ENCODE measurements around the gene ATP11C. TPM values are rescaled to one million over a fixed set of nuclear protein-coding genes. Genes with fewer than 3 reads are reported as not detected.
A peak's percentile ranks its signal among the peaks of the same experiment; 100 is the strongest.

Gene ATP11C
- total RNA-seq, 1 experiment from 2014 or later: 38.6 TPM

DNA sequence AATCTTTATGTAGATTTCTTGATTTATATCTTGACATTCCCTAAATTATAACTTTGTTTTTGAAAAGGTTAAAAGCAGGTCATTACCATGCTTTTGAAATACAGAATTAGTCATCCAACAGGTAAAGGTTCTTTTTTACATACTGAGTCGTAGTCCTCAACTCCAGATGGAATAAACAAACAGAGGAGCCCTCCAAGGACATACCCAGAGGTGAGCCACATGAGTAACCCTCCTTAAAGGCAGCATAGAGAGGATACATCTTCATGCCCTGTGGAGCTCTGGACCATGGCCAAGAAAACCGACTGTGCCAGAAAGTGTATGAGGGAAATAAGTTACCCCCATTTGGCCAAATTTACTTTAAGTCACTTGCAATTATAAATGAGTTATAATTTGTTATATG is 129.6 kb downstream of the ATP11C start:
- DNase-seq (ENCODE audit: low spot score) (no peak), ATAC-seq (peak; percentile 41; the same call in 1 of the 2 replicates)
- Mint-ChIP-seq H3K9me3 (0 out of 2 replicates have a peak, but pooled peaks cover 3% of the 10 kb centered on the region), H3K36me3 (peaks cover 10% of the 10 kb centered on the region), H3K4me3 (no peak overlapping the region), H3K4me1 (peaks cover 3% of the 10 kb centered on the region), H3K27me3 (ENCODE audit: low read depth) (no peaks in the 10 kb centered on the region), H3K27ac (no peak overlapping the region)
- ChIA-PET POLR2A (no interaction called here), CTCF (no interaction called here)
- TF ChIP-seq, protein P1, sequence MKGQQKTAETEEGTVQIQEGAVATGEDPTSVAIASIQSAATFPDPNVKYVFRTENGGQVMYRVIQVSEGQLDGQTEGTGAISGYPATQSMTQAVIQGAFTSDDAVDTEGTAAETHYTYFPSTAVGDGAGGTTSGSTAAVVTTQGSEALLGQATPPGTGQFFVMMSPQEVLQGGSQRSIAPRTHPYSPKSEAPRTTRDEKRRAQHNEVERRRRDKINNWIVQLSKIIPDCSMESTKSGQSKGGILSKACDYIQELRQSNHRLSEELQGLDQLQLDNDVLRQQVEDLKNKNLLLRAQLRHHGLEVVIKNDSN (CRISPR knock-in tag; IDR thresholded peaks at IDR 0.05): no peak
- TF ChIP-seq, protein P2, sequence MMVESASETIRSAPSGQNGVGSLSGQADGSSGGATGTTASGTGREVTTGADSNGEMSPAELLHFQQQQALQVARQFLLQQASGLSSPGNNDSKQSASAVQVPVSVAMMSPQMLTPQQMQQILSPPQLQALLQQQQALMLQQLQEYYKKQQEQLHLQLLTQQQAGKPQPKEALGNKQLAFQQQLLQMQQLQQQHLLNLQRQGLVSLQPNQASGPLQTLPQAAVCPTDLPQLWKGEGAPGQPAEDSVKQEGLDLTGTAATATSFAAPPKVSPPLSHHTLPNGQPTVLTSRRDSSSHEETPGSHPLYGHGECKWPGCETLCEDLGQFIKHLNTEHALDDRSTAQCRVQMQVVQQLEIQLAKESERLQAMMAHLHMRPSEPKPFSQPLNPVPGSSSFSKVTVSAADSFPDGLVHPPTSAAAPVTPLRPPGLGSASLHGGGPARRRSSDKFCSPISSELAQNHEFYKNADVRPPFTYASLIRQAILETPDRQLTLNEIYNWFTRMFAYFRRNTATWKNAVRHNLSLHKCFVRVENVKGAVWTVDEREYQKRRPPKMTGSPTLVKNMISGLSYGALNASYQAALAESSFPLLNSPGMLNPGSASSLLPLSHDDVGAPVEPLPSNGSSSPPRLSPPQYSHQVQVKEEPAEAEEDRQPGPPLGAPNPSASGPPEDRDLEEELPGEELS (CRISPR knock-in tag; IDR thresholded peaks at IDR 0.05): no peak
- TF ChIP-seq JAZF1 (CRISPR knock-in tag; IDR thresholded peaks at IDR 0.05) (no peak), ZNF232 (CRISPR knock-in tag; IDR thresholded peaks at IDR 0.05) (no peak), ETV6 (CRISPR knock-in tag; IDR thresholded peaks at IDR 0.05) (no peak), NFE2L1 (CRISPR knock-in tag; IDR thresholded peaks at IDR 0.05) (no peak), ELF4 (CRISPR knock-in tag; IDR thresholded peaks at IDR 0.05; ENCODE audit: low read depth) (no peak), GTF2I (CRISPR knock-in tag; conservative IDR thresholded peaks at IDR 0.05) (no peak), CREM (CRISPR knock-in tag; IDR thresholded peaks at IDR 0.05) (no peak), OVOL2 (CRISPR knock-in tag; IDR thresholded peaks at IDR 0.05; ENCODE audit: borderline replicate concordance) (no peak), GABPB1 (CRISPR knock-in tag; IDR thresholded peaks at IDR 0.05) (no peak)
- TF ChIP-seq, protein P3, sequence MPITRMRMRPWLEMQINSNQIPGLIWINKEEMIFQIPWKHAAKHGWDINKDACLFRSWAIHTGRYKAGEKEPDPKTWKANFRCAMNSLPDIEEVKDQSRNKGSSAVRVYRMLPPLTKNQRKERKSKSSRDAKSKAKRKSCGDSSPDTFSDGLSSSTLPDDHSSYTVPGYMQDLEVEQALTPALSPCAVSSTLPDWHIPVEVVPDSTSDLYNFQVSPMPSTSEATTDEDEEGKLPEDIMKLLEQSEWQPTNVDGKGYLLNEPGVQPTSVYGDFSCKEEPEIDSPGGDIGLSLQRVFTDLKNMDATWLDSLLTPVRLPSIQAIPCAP (CRISPR knock-in tag; IDR thresholded peaks at IDR 0.05): no peak
- TF ChIP-seq, protein P4, sequence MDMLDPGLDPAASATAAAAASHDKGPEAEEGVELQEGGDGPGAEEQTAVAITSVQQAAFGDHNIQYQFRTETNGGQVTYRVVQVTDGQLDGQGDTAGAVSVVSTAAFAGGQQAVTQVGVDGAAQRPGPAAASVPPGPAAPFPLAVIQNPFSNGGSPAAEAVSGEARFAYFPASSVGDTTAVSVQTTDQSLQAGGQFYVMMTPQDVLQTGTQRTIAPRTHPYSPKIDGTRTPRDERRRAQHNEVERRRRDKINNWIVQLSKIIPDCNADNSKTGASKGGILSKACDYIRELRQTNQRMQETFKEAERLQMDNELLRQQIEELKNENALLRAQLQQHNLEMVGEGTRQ (CRISPR knock-in tag; IDR thresholded peaks at IDR 0.05): no peak
- TF ChIP-seq, protein P5, sequence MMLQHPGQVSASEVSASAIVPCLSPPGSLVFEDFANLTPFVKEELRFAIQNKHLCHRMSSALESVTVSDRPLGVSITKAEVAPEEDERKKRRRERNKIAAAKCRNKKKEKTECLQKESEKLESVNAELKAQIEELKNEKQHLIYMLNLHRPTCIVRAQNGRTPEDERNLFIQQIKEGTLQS (CRISPR knock-in tag; conservative IDR thresholded peaks at IDR 0.05): no peak
- TF ChIP-seq, protein P6, sequence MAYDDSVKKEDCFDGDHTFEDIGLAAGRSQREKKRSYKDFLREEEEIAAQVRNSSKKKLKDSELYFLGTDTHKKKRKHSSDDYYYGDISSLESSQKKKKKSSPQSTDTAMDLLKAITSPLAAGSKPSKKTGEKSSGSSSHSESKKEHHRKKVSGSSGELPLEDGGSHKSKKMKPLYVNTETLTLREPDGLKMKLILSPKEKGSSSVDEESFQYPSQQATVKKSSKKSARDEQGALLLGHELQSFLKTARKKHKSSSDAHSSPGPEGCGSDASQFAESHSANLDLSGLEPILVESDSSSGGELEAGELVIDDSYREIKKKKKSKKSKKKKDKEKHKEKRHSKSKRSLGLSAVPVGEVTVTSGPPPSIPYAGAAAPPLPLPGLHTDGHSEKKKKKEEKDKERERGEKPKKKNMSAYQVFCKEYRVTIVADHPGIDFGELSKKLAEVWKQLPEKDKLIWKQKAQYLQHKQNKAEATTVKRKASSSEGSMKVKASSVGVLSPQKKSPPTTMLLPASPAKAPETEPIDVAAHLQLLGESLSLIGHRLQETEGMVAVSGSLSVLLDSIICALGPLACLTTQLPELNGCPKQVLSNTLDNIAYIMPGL (CRISPR knock-in tag; IDR thresholded peaks at IDR 0.05): no peak
- TF ChIP-seq, protein P7, sequence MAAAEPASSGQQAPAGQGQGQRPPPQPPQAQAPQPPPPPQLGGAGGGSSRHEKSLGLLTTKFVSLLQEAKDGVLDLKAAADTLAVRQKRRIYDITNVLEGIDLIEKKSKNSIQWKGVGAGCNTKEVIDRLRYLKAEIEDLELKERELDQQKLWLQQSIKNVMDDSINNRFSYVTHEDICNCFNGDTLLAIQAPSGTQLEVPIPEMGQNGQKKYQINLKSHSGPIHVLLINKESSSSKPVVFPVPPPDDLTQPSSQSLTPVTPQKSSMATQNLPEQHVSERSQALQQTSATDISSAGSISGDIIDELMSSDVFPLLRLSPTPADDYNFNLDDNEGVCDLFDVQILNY (CRISPR knock-in tag; IDR thresholded peaks at IDR 0.05): no peak
- TF ChIP-seq, protein P8, sequence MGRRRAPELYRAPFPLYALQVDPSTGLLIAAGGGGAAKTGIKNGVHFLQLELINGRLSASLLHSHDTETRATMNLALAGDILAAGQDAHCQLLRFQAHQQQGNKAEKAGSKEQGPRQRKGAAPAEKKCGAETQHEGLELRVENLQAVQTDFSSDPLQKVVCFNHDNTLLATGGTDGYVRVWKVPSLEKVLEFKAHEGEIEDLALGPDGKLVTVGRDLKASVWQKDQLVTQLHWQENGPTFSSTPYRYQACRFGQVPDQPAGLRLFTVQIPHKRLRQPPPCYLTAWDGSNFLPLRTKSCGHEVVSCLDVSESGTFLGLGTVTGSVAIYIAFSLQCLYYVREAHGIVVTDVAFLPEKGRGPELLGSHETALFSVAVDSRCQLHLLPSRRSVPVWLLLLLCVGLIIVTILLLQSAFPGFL (CRISPR knock-in tag; IDR thresholded peaks at IDR 0.05; ENCODE audit: borderline replicate concordance): no peak

DNA sequence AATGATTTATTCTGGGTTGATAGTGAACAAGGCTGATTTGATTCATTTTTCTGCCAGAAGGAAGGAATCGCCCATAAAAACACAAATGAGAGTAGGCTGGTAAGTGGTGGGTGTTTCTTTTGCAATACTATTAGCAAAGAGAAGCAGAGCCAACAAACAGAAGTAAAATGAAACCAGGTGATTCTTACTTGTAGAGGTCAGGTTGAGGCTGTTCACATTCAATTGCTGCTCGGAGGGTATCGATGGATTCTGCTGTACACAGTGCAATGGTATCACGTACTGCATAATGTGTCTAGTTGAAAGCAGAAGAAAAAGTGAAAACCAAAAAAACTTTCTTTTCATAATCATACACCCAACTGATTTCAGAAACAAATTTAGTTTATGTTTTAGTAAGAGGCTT is 130.8 kb downstream of the ATP11C start:
- Mint-ChIP-seq H3K4me3 (no peak overlapping the region), H3K27me3 (ENCODE audit: low read depth) (no peaks in the 10 kb centered on the region), H3K4me1 (peaks cover 3% of the 10 kb centered on the region), H3K36me3 (peaks cover 6% of the 10 kb centered on the region), H3K9me3 (no peaks in the 10 kb centered on the region), H3K27ac (no peak overlapping the region)
- ATAC-seq (no peak), DNase-seq (ENCODE audit: low spot score) (no peak)
- ChIA-PET CTCF (no interaction called here), POLR2A (no interaction called here)
- no peak for TF ChIP-seq ZNF121 (CRISPR knock-in tag; IDR thresholded peaks at IDR 0.05)
- TF ChIP-seq ATF1 (CRISPR knock-in tag; IDR thresholded peaks at IDR 0.05): no peak
- TF ChIP-seq NR2C2 (CRISPR knock-in tag; IDR thresholded peaks at IDR 0.05): no peak
- TF ChIP-seq, protein P9, sequence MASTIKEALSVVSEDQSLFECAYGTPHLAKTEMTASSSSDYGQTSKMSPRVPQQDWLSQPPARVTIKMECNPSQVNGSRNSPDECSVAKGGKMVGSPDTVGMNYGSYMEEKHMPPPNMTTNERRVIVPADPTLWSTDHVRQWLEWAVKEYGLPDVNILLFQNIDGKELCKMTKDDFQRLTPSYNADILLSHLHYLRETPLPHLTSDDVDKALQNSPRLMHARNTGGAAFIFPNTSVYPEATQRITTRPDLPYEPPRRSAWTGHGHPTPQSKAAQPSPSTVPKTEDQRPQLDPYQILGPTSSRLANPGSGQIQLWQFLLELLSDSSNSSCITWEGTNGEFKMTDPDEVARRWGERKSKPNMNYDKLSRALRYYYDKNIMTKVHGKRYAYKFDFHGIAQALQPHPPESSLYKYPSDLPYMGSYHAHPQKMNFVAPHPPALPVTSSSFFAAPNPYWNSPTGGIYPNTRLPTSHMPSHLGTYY (CRISPR knock-in tag; IDR thresholded peaks at IDR 0.05): no peak
- TF ChIP-seq, protein P10, sequence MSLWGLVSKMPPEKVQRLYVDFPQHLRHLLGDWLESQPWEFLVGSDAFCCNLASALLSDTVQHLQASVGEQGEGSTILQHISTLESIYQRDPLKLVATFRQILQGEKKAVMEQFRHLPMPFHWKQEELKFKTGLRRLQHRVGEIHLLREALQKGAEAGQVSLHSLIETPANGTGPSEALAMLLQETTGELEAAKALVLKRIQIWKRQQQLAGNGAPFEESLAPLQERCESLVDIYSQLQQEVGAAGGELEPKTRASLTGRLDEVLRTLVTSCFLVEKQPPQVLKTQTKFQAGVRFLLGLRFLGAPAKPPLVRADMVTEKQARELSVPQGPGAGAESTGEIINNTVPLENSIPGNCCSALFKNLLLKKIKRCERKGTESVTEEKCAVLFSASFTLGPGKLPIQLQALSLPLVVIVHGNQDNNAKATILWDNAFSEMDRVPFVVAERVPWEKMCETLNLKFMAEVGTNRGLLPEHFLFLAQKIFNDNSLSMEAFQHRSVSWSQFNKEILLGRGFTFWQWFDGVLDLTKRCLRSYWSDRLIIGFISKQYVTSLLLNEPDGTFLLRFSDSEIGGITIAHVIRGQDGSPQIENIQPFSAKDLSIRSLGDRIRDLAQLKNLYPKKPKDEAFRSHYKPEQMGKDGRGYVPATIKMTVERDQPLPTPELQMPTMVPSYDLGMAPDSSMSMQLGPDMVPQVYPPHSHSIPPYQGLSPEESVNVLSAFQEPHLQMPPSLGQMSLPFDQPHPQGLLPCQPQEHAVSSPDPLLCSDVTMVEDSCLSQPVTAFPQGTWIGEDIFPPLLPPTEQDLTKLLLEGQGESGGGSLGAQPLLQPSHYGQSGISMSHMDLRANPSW (CRISPR knock-in tag; conservative IDR thresholded peaks at IDR 0.05; ENCODE audit: low read depth): no peak
- TF ChIP-seq NR3C1 (CRISPR knock-in tag; conservative IDR thresholded peaks at IDR 0.05; ENCODE audit: low read depth): no peak

All from WTC11 (cell line).